ENCODE data around the gene DNAH1. TPM values are rescaled to one million over a fixed set of nuclear protein-coding genes. Genes with fewer than 3 reads are reported as not detected.

DNAH1 gene
- total RNA-seq, 1 donor from 2014 or later = 0.80 TPM

- Histone ChIP-seq H3K4me3 (no peak overlapping the region), H3F3A (ENCODE audit: low read depth) (peaks cover 50% of the 10 kb centered on the region), H3K9ac (no peak overlapping the region), H2AFZ (replicated peaks) (no peak overlapping the region), H3K79me2 (ENCODE audit: low read depth) (no peaks in the 10 kb centered on the region), H4K20me1 (ENCODE audit: low read depth) (no peaks in the 10 kb centered on the region), H3K27ac (no peak overlapping the region), H3K4me2 (peak overlapping the region; percentile 35), H3K9me3 (ENCODE audit: low read depth) (no peaks in the 10 kb centered on the region), H3K27me3 (peaks cover 11% of the 10 kb centered on the region), H3K4me1 (peaks cover 45% of the 10 kb centered on the region), H3K36me3 (no peaks in the 10 kb centered on the region)
- peaks cover 84% of the 10 kb centered on the region for H3K4me1 Mint-ChIP-seq
- peaks cover 18% of the 10 kb centered on the region for H3K27me3 Mint-ChIP-seq (ENCODE audit: insufficient read depth, low read depth)
- no peaks in the 10 kb centered on the region for H3K36me3 Mint-ChIP-seq
- peak overlapping the region; percentile 54 for H3K4me3 Mint-ChIP-seq
- TF ChIP-seq EZH2 (IDR thresholded peaks at IDR 0.05) (no peak), CTCF (IDR thresholded peaks at IDR 0.05) (no peak), EZH2phosphoT487 (IDR thresholded peaks at IDR 0.05) (no peak)
- H3K9me3 Mint-ChIP-seq = no peaks in the 10 kb centered on the region
- peak overlapping the region; percentile 93 for H3K27ac Mint-ChIP-seq
- DNase-seq (ENCODE audit: low spot score) = no peak
Measured at GRCh38 chr3:52313774-52314188, 2.3 kb upstream of the DNAH1 start.

GRCh38 chr3:52314489-52314888, 1.6 kb upstream of the DNAH1 start:
- no peak overlapping the region for H2AFZ ChIP-seq (replicated peaks)
- Mint-ChIP-seq H3K27ac (peak overlapping the region; percentile 96), H3K4me3 (peak overlapping the region; percentile 54), H3K27me3 (ENCODE audit: insufficient read depth, low read depth) (peaks cover 20% of the 10 kb centered on the region), H3K4me1 (peaks cover 80% of the 10 kb centered on the region), H3K9me3 (no peaks in the 10 kb centered on the region), H3K36me3 (no peaks in the 10 kb centered on the region)
- H3K4me3 ChIP-seq = no peak overlapping the region
- TF ChIP-seq EZH2phosphoT487 (IDR thresholded peaks at IDR 0.05) (no peak), CTCF (IDR thresholded peaks at IDR 0.05) (no peak), EZH2 (IDR thresholded peaks at IDR 0.05) (no peak)
- no peaks in the 10 kb centered on the region for H3K36me3 ChIP-seq
- no peaks in the 10 kb centered on the region for H4K20me1 ChIP-seq (ENCODE audit: low read depth)
- peaks cover 45% of the 10 kb centered on the region for H3K4me1 ChIP-seq
- H3K4me2 ChIP-seq = no peak overlapping the region
- H3K9ac ChIP-seq = no peak overlapping the region
- H3F3A ChIP-seq (ENCODE audit: low read depth) = peaks cover 50% of the 10 kb centered on the region
- no peak for DNase-seq (ENCODE audit: low spot score)
- peaks cover 18% of the 10 kb centered on the region for H3K27me3 ChIP-seq
- H3K27ac ChIP-seq = no peak overlapping the region
- H3K9me3 ChIP-seq (ENCODE audit: low read depth) = no peaks in the 10 kb centered on the region
- no peaks in the 10 kb centered on the region for H3K79me2 ChIP-seq (ENCODE audit: low read depth)

- H3K27ac ChIP-seq = no peak overlapping the region
- no peaks in the 10 kb centered on the region for H3K36me3 Mint-ChIP-seq
Measured at GRCh38 chr3:52315006-52315405, 1.1 kb upstream of the DNAH1 start.

More at GRCh38 chr3:52315006-52315405, 1.1 kb upstream of the DNAH1 start:
- Histone ChIP-seq H3F3A (ENCODE audit: low read depth) (peaks cover 47% of the 10 kb centered on the region), H3K9me3 (ENCODE audit: low read depth) (no peaks in the 10 kb centered on the region), H4K20me1 (ENCODE audit: low read depth) (no peaks in the 10 kb centered on the region), H3K36me3 (no peaks in the 10 kb centered on the region), H2AFZ (replicated peaks) (no peak overlapping the region), H3K27me3 (peaks cover 22% of the 10 kb centered on the region), H3K4me2 (no peak overlapping the region), H3K4me1 (peaks cover 43% of the 10 kb centered on the region), H3K9ac (no peak overlapping the region), H3K4me3 (no peak overlapping the region), H3K79me2 (ENCODE audit: low read depth) (no peaks in the 10 kb centered on the region)
- DNase-seq (ENCODE audit: low spot score) = no peak
- Mint-ChIP-seq H3K27me3 (ENCODE audit: insufficient read depth, low read depth) (peaks cover 20% of the 10 kb centered on the region), H3K4me1 (peaks cover 80% of the 10 kb centered on the region), H3K27ac (peak overlapping the region; percentile 96), H3K9me3 (no peaks in the 10 kb centered on the region), H3K4me3 (no peak overlapping the region)
- TF ChIP-seq EZH2 (IDR thresholded peaks at IDR 0.05) (no peak), EZH2phosphoT487 (IDR thresholded peaks at IDR 0.05) (no peak), CTCF (IDR thresholded peaks at IDR 0.05) (no peak)

Data from neural progenitor cell (in vitro differentiated cells).